Right lobe of liver (tissue), 4 donors: ENCODE measurements around the gene EPGN.

Source experiments
- CTCF ChIP-seq, 4 donors: fragments of 200-600 bp in 3 of 4; fragments of 450-650 bp in 1 of 4; IDR thresholded peaks; one replicate each; pipeline versions ENCODE4 v1.5.1 to v1.8.0; 2016 to 2022; ENCODE audit warnings: antibody characterized with exemption in 4 of 4, mild to moderate bottlenecking in 2 of 4
- POLR2A ChIP-seq: fragments of 450-650 bp; IDR thresholded peaks from one replicate; pipeline ENCODE4 v1.6.1; 2017; ENCODE audit warnings: antibody characterized with exemption, mild to moderate bottlenecking
- donor health status: DM: no; HTN: no; CAD: no.
- donor health status: DM: no; HTN: no; CAD: no.
- donor health status: DM: no; HTN: yes; CAD: no.

- TF ChIP-seq CTCF (IDR thresholded peaks at IDR 0.05), result no peak
- TF ChIP-seq POLR2A, result no peak
Measured at GRCh38 chr4:74323663-74324062, 15.4 kb downstream of the EPGN start.
